ENCODE measurements around the gene UBE2J1.
"Not testable (repeated sequence)": the region's sequence is repeated elsewhere in the genome, so short reads cannot be mapped to it uniquely, and the experiment has no call there.

Gene UBE2J1

GRCh38 chr6:89352278-89353117, at the start of gene UBE2J1:
Gene UBE2J1, minus strand, starts transcription at chr6:89352722. Its CDS starts 153 bp downstream, at chr6:89352569.
- peak; percentile 90 for DNase-seq (ENCODE audit: low read depth)

- no peak for DNase-seq (ENCODE audit: low read depth)
Measured at GRCh38 chr6:89400912-89401399, 48.4 kb upstream of the UBE2J1 start.

GRCh38 chr6:89400050-89400449, 47.5 kb upstream of the UBE2J1 start:
- DNase-seq (ENCODE audit: low read depth) = no peak

- no peak for DNase-seq (ENCODE audit: low read depth)
Measured at GRCh38 chr6:89398762-89399525, 46.4 kb upstream of the UBE2J1 start.

GRCh38 chr6:89397884-89398283, 45.4 kb upstream of the UBE2J1 start:
- not testable (repeated sequence) for DNase-seq (ENCODE audit: low read depth)

GRCh38 chr6:89393659-89394058, 41.1 kb upstream of the UBE2J1 start:
- DNase-seq (ENCODE audit: low read depth) = no peak

GRCh38 chr6:89392823-89393222, 40.3 kb upstream of the UBE2J1 start:
- no peak for DNase-seq (ENCODE audit: low read depth)

- DNase-seq (ENCODE audit: low read depth) = no peak
Measured at GRCh38 chr6:89388846-89389245, 36.3 kb upstream of the UBE2J1 start.

GRCh38 chr6:89387516-89388201, 35.1 kb upstream of the UBE2J1 start:
- DNase-seq (ENCODE audit: low read depth) = no peak

GRCh38 chr6:89386917-89387491, 34.5 kb upstream of the UBE2J1 start:
- no peak for DNase-seq (ENCODE audit: low read depth)

- DNase-seq (ENCODE audit: low read depth) = no peak
Measured at GRCh38 chr6:89385846-89386245, 33.3 kb upstream of the UBE2J1 start.

- no peak for DNase-seq (ENCODE audit: low read depth)
Measured at GRCh38 chr6:89385156-89385667, 32.7 kb upstream of the UBE2J1 start.

- no peak for DNase-seq (ENCODE audit: low read depth)
Measured at GRCh38 chr6:89381031-89381430, 28.5 kb upstream of the UBE2J1 start.

GRCh38 chr6:89379281-89379680, 26.8 kb upstream of the UBE2J1 start:
- DNase-seq (ENCODE audit: low read depth) = no peak

- no peak for DNase-seq (ENCODE audit: low read depth)
Measured at GRCh38 chr6:89378628-89379027, 26.1 kb upstream of the UBE2J1 start.

GRCh38 chr6:89375427-89376267, 23.1 kb upstream of the UBE2J1 start:
- no peak for DNase-seq (ENCODE audit: low read depth)

GRCh38 chr6:89372506-89372901, 20.0 kb upstream of the UBE2J1 start:
- no peak for DNase-seq (ENCODE audit: low read depth)

- no peak for DNase-seq (ENCODE audit: low read depth)
Measured at GRCh38 chr6:89371849-89372505, 19.5 kb upstream of the UBE2J1 start.

GRCh38 chr6:89368999-89369398, 16.5 kb upstream of the UBE2J1 start:
- DNase-seq (ENCODE audit: low read depth) = peak; percentile 28

GRCh38 chr6:89368107-89368506, 15.6 kb upstream of the UBE2J1 start:
- DNase-seq (ENCODE audit: low read depth) = no peak

All from GM04504 (cell line).